OCI-LY7 (cell line): ENCODE data around the gene VHLL. TPM values are rescaled to one million over a fixed set of nuclear protein-coding genes. Genes with fewer than 3 reads are reported as not detected.

Experiments
- BruUV-seq: library from RNA; stranded (reverse); fragments of 400-500 nt; replicated peaks from 2 replicates; lab custom pipeline; 2021; lab: Mats Ljungman, UMichigan
- CTCF ChIA-PET: fragments of 300-600 bp; sonication (Branson Sonifier 250); formaldehyde crosslinking; loops from one replicate; lab custom pipeline; 2022; ENCODE audit warnings: antibody characterized with exemption; ENCODE audit not compliant: unreplicated experiment; lab: Charles Lee
- POLR2A ChIA-PET: fragments of 300-600 bp; sonication (Branson Sonifier 250); formaldehyde crosslinking; loops from one replicate; lab custom pipeline; 2022; ENCODE audit warnings: antibody characterized with exemption; lab: Charles Lee
- DNase-seq: peaks from one replicate; pipeline ENCODE4 v3.0.0-alpha.2; 2015; ENCODE audit warnings: low spot score
- H2AFZ ChIP-seq: fragments of 200-600 bp; sonication (generic), shearing (Covaris generic); 2 replicates; pipeline ENCODE4 v1.6.1; 2014; ENCODE audit warnings: mild to moderate bottlenecking, antibody characterized with exemption, low read length, moderate library complexity
- H3K27ac ChIP-seq: fragments of 200-600 bp; sonication (generic); 2 replicates; pipeline ENCODE4 v1.5.1; 2014; ENCODE audit warnings: mixed run types, low read depth, mild to moderate bottlenecking, moderate library complexity, low read length, inconsistent platforms; ENCODE audit not compliant: poor library complexity, severe bottlenecking
- H3K36me3 ChIP-seq: fragments of 200-600 bp; sonication (generic); 2 replicates; pipeline ENCODE4 v1.6.1; 2014; ENCODE audit warnings: mild to moderate bottlenecking, antibody characterized with exemption, low read length, moderate library complexity, mixed read lengths; ENCODE audit not compliant: insufficient read depth
- H3K4me1 ChIP-seq: fragments of 200-600 bp; sonication (generic); 2 replicates; pipeline ENCODE4 v1.5.1; 2014; ENCODE audit warnings: mild to moderate bottlenecking, low read length; ENCODE audit not compliant: insufficient read depth, poor library complexity, severe bottlenecking
- H3K4me2 ChIP-seq: fragments of 200-600 bp; sonication (generic); 2 replicates; pipeline ENCODE4 v1.6.1; 2014; ENCODE audit warnings: mild to moderate bottlenecking, low read length
- H3K4me3 ChIP-seq: fragments of 200-600 bp; sonication (generic); 2 replicates; pipeline ENCODE4 v1.5.1; 2014; ENCODE audit warnings: mild to moderate bottlenecking, low read depth, low read length; ENCODE audit not compliant: poor library complexity, severe bottlenecking
- H3K79me2 ChIP-seq: fragments of 200-600 bp; sonication (generic); 2 replicates; pipeline ENCODE4 v1.6.1; 2016; ENCODE audit warnings: low read depth, mild to moderate bottlenecking, low read length, moderate library complexity, mixed read lengths; ENCODE audit not compliant: insufficient read depth
- H3K9me2 ChIP-seq: fragments of 200-600 bp; sonication (generic); 2 replicates; pipeline ENCODE4 v1.6.1; 2016; ENCODE audit warnings: mild to moderate bottlenecking, low read length, mixed read lengths; ENCODE audit not compliant: insufficient read depth
- H3K9me3 ChIP-seq: fragments of 200-600 bp; sonication (generic); 2 replicates; pipeline ENCODE4 v1.6.1; 2014; ENCODE audit warnings: mild to moderate bottlenecking, mixed run types, low read length, mixed read lengths
- H4K20me1 ChIP-seq: fragments of 200-600 bp; sonication (generic); 2 replicates; pipeline ENCODE4 v1.6.1; 2014; ENCODE audit warnings: mild to moderate bottlenecking, antibody characterized with exemption, low read length, moderate library complexity, mixed read lengths; ENCODE audit not compliant: insufficient read depth
- CTCF ChIP-seq: fragments of 200-600 bp; sonication (generic); conservative IDR thresholded peaks from 2 replicates; pipeline ENCODE4 v1.5.1; 2014; ENCODE audit warnings: mild to moderate bottlenecking, antibody characterized with exemption, low read length, moderate library complexity, mixed read lengths
- EZH2phosphoT487 ChIP-seq: fragments of 200-600 bp; sonication (generic); IDR thresholded peaks from 2 replicates; pipeline ENCODE4 v1.6.1; 2018; ENCODE audit warnings: low read depth, borderline replicate concordance, mild to moderate bottlenecking, mixed run types, antibody characterized with exemption, low read length, moderate library complexity, mixed read lengths
- intact Hi-C: fragments of 100-400 bp; cut with micrococcal nuclease; formaldehyde crosslinking; loops from one replicate; pipeline ENCODE4 v1.10.0; 2022; ENCODE audit not compliant: unreplicated experiment
- total RNA-seq, 2 experiments: library from RNA; depleted of rRNA in 1 of 2; stranded (reverse); fragments of >200 nt in 1 of 2; shearing (Covaris generic) in 1 of 2; gene quantifications; 2 replicates each; pipeline ENCODE4 v1.2.3, GENCODE V29; 2014 to 2022

Gene VHLL
- total RNA-seq, 2 experiments from 2014 or later: 0.63 TPM; not detected in 1

GRCh38 chr1:156281281-156281680, 17.8 kb downstream of the VHLL start:
- Histone ChIP-seq H3K36me3 (peaks cover 43% of the 10 kb centered on the region), H4K20me1 (peaks cover 19% of the 10 kb centered on the region; the same call in 1 of the 2 replicates), H3K79me2 (peaks cover 43% of the 10 kb centered on the region), H3K4me1 (peaks cover 26% of the 10 kb centered on the region), H3K9me3 (no peaks in the 10 kb centered on the region), H2AFZ (no peak overlapping the region), H3K4me2 (peak overlapping the region; percentile 96), H3K27ac (peak overlapping the region; percentile 66), H3K4me3 (peak overlapping the region; percentile 82), H3K9me2 (no peaks in the 10 kb centered on the region)
- TF ChIP-seq CTCF (peak; percentile 38), EZH2phosphoT487 (no peak)
- intact Hi-C loops: no loop called here
- no TSS peak for BruUV-seq
- DNase-seq: peak; percentile 69
- ChIA-PET CTCF (interaction anchor here (0.7 kb wide), 1 partner anchor 10 kb away, joined by 3 read pairs; no protein-coding TSS in a partner anchor), POLR2A (interaction anchor here (0.5 to 2.8 kb wide), 3 partner anchors 45 to 146 kb away, joined by 3 to 11 read pairs (median 4); no protein-coding TSS in a partner anchor)

GRCh38 chr1:156279837-156280236, 19.3 kb downstream of the VHLL start:
- no TSS peak for BruUV-seq
- Histone ChIP-seq H4K20me1 (peaks cover 19% of the 10 kb centered on the region; the same call in 1 of the 2 replicates), H3K79me2 (peaks cover 43% of the 10 kb centered on the region), H3K4me3 (no peak overlapping the region), H3K9me2 (no peaks in the 10 kb centered on the region), H3K9me3 (no peaks in the 10 kb centered on the region), H3K36me3 (peaks cover 56% of the 10 kb centered on the region), H3K4me2 (0 out of 2 replicates have a peak overlapping the region, but pooled peaks have one; percentile 14), H2AFZ (no peak overlapping the region), H3K27ac (no peak overlapping the region), H3K4me1 (peaks cover 26% of the 10 kb centered on the region)
- CTCF ChIA-PET: interaction anchor here (0.7 kb wide), 1 partner anchor 17 kb away, joined by 5 read pairs; no protein-coding TSS in a partner anchor
- TF ChIP-seq CTCF: no peak
- TF ChIP-seq EZH2phosphoT487: no peak
- POLR2A ChIA-PET: interaction anchor here (0.5 to 0.9 kb wide), 4 partner anchors 18 to 462 kb away, joined by 3 to 4 read pairs (median 3); partner anchors contain the start of gene KHDC4
- intact Hi-C loops: no loop called here
- no peak for DNase-seq

- ChIA-PET CTCF (no interaction called here), POLR2A (interaction anchor here (0.6 kb wide), 1 partner anchor 402 kb away, joined by 3 read pairs; no protein-coding TSS in a partner anchor)
These were observed 22.1 kb downstream of the VHLL start for GRCh38 chr1:156276966-156277381.

More at GRCh38 chr1:156276966-156277381, 22.1 kb downstream of the VHLL start:
- H3K4me2 ChIP-seq: no peak overlapping the region
- H3K36me3 ChIP-seq: peaks cover 85% of the 10 kb centered on the region
- no peaks in the 10 kb centered on the region for H3K9me3 ChIP-seq
- TF ChIP-seq EZH2phosphoT487: no peak
- no peak for TF ChIP-seq CTCF
- H3K9me2 ChIP-seq: no peaks in the 10 kb centered on the region
- no peak for DNase-seq
- H2AFZ ChIP-seq: no peak overlapping the region
- peaks cover 39% of the 10 kb centered on the region for H3K79me2 ChIP-seq
- intact Hi-C loops: no loop called here
- peaks cover 18% of the 10 kb centered on the region for H3K4me1 ChIP-seq
- BruUV-seq: no TSS peak
- no peak overlapping the region for H3K4me3 ChIP-seq
- no peak overlapping the region for H3K27ac ChIP-seq
- H4K20me1 ChIP-seq: peaks cover 19% of the 10 kb centered on the region; the same call in 1 of the 2 replicates
